Measurements from ENCODE around the gene CSNK2B.
"Not testable (repeated sequence)": the region's sequence is repeated elsewhere in the genome, so short reads cannot be mapped to it uniquely, and the experiment has no call there.

Gene CSNK2B

DNA sequence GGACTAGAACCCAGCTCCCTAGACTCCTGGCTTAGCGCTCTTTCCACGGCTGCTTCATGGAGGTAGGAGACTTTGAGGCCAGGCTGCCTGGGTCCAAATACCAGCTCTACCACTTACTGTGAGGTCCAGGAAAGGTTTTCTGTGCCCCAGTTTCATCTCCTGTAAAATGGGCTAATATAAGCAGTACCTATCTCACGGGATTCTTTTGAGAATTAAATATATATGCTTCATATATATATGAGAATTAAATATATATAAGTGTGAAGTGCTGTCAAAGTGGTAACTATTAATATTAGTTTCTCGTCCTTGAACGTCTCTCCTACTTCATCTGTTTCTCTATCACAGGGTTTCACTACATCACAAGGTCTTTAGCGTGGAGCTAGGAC, 25.2 kb downstream of the CSNK2B start:
- no peak for DNase-seq

DNA sequence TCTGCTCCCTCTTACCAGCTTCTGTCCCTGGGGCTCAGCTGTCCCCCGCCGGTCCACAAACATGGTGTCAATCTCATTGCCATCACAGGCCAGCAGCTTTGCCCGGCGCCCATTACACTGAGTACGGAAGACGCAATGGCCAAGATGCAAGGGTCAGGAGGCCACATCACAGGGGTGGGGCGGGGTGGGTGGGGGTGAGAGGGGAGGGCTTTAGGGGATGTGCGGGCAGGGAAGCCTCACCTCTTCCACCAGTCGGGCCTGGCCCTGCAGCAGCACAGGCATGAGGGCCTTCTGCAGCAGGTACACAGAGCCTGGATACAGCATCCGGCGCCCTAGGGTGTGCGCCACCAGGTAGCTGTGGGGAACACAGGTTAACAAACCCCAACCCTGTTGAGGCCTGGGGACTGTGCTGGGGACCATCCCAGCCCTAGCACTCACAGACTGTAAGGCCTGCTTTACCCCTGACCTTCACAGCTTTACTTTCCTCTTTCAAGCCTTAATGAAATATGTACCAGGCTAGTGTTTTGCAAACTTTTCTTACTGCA, 25.8 kb downstream of the CSNK2B start:
- DNase-seq: no peak

DNA sequence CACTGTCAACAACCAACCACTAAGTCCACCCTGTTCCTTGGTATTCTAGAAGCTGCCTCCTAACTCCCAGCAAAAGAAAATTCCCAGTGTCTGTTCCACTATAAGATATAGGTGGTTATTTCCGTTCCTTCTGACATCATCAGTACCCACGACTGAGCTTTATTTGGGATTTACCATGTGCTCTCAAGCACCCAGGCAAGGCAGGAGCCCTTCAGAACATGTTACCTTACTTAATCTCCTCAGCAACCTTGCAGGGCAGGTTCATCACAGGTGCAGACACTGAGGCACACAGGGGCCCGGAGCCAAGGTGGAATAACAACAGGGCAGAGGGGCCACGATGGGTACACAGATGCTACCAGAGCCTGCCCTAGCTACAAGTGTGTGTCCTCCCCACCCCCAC, 26.5 kb downstream of the CSNK2B start:
- no peak for DNase-seq

DNA sequence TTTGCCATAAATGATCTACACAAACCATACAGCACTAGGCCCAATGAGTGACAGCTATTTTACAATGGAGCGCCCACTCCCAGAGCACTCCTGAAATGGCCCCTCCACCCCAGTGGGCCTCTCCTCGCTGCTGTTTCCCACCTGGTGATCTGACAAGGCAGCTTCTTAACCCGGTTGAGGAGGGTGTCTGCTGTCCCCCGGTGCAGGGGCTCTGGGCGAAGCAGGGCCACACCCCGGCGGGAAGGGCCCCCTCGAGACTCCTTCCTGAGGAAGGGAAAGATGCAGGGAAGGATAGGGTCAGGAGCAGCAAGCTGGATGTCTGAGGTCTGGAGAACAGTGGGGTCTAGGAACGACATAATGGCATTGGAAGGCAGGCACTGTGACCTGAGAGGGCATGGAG, 27.0 kb downstream of the CSNK2B start:
- DNase-seq: no peak

DNA sequence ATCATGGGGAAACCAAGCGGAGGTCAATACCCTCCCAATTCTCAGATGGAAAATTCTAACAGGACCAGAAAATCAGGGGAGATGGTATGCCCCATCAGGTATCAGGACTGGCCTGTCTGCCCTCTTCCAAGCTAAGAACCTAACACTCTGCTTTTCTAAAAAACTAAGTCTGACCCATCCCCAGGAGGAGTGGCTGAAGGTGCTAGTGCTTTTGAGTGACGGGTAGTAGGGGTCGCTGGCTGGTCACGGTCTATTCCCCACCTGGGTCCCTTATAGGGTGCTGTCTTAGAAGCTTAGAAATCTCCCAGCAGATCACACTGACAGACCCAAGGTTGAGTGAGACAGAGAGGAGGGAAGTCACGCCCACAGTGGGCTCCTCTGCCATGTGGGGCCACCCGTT, 27.7 kb downstream of the CSNK2B start:
- no peak for DNase-seq

DNA sequence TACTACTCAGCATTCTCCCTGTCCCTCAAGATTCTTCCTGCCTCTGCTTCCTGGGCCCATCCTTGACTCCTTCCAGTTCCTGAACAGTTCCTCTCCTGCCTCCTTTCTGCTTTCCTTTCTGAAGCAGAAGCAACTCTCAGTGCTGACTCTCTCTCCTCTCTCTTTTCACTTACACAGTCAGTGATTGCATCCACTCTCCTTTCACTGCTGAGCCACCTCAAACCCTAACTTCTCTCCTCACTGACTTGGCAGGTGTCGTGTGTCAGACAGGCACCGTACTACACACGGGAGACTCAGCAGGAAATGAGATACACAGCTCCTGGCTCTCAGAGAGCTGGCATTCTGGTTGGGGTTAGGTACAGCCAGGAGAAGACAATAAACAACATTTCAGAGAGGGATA, 31.7 kb downstream of the CSNK2B start:
- DNase-seq: no peak

DNA sequence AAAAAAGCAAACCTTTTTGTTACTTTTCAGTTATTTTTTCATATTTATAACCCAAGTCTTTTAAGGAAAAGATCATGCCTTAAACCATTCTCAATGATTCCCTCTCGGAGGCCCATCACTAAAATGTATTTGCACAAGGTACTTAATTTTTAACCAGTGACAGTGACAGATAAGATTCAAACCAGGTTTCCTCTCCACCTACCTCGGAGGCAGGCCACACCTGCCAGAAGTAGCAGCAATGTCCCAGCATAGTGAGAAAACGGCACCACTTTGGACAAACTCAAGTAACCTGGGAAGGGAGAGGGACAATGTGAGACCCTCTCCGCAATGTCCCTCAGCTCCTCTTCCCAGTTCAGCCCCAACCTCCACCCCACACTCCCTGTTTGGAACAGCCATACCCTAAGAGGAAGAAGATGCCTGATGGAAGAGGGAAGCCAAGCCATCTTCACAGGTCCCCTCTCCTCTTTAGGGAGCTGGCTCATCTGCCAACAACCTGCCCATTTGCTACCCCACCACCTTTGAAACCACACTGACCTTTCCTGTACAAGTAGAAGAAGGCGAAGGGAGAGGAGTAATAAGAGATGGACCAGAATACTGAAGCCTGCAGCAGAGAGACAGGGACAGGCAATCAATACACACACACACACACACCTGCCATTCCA, 35.0 kb downstream of the CSNK2B start:
- DNase-seq: no peak

DNA sequence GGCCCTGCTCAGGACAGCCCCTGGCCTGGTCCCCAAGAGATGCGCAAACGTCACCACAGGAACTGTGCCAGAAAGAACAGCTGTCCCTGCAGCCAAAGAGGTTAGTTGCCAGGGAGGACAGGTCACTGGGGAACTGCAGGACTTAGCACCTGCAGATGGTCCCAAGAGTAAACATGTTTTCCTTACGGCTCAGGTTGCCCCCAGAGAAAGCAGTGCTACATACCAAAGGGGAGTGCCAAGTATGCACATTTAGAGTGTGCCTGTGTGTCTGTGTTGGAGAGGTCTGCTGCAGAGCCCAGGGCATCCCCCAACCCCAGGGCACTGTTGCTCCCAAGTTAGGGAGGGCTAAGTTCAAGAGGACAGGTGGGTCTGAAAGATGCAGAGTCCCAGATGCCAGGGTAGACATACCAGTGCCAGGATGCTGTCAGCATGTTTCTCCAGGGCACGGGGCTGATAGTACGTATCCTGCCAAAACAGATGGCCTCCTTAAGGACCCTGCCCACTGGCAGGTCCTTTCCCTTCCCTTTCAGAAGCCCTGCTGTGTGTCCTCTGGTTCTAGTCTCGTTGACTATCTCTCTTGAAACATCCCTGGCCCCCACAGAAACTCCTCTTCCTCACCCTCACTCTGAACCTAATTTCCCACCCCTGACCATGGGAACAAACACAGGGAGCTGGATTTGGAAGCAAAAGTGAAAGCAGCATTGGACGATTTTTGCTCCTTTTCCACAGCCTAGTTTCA, 36.0 kb downstream of the CSNK2B start:
- peak; percentile 12 for DNase-seq

DNA sequence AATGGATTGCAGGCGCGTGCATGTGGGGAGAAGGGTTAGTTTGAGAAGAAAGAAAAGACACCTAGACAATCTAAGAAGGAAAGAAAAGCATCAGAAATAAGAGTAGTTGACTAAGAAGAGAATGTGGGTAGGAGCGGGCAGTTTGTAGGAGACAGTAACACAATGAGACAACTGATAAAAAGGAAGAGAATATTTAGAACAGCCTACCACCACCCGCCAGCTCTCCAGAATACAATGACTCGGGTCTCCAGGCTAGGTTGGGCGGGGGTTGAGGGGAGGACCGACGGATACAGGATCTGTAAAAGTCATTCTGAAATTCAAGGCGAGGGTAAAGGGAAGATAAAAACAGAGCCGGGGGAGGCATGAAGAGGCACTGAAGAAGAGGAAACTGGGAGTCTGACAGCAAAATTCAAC, 36.5 kb downstream of the CSNK2B start:
- DNase-seq: no peak

DNA sequence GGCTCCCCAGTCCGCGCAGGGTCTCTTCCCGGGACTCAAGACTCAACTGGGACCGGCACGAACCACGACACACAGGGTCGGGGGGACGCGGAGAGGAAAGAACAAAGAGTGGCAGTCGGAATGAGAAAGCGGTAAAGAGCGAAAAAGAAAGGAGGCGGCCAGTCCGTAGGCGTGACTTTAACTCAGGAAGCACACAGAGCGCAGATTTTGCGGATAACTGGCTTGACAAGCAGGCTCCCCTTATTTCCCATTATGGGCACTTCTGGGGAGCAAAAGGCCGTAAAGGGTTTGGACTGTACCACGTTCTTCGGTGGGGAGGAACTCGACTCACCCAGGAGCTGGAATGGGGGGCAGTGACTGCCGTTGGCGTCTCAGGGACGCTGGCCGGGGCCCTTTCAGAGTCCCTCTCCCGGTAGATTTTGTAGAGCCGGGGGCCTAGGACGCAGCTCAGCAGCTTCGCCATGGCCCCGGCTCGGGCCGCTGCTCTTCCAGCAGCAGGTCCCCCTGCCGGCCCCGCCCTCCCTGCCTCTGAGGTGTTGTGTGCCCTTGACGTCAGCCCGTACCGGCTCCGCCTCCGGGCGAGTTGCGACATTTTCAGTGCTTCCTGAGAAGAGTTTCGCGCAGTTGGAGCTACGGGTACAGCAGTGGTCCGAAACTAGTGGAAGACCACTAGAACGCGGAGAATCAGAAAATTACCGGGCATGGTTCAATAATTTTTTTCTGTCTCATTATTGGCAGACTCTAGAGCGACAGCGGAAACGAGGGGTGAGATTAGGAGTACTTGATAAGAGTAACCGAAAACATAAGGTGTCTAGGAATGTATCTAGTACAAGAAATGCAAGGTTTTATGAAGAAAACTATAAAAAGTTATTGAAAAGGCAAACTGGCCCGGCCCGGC, 37.2 kb downstream of the CSNK2B start, which contains the start of gene ABHD16A:
Gene ABHD16A (minus strand): TSS at position 506 of the 898 bp plus-strand sequence. CDS start 43 bp downstream, at position 463.
- peak; percentile 88 for DNase-seq

DNA sequence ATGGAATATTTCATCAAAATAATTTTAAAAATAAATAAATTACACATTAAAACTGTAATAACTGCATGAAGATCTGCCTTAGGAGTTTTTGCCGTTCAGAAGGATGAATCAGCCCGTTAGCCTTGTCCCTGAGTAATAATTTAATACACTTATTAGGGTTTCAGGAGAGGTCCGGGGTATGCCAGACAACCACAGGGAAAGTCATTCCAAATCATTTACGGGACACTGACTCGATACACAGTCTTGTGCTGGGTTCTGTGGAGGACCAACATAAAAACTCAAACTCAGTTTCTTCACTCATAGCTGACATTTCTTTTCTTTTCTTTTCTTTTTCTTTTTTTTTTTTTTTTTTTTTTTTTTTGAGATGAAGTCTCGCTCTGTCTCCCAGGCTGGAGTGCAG, 40.1 kb downstream of the CSNK2B start:
- no peak for DNase-seq

DNA sequence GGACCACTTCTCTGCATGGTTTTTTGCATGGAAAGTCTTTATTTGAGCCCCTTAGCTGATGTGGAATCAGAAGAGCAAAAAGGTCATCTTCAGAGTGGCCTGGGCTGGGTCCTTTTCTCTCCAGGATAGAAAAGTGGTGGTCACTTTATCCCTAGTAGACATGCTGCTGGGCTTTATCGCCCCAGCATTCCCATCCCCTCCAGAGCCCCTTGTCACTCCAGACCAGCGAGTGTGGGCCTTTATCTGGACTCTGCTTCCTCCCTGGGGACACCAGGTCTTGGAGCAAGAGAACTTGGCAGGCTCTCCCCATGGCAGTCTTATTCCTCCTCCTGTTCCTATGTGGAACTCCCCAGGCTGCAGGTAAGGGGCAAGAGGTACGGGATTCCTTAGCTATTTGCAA, 40.7 kb downstream of the CSNK2B start, which contains the start of gene LY6G6F:
Gene LY6G6F (plus strand): TSS at position 268 of the 400 bp plus-strand sequence. CDS start 41 bp downstream, at position 309.
- DNase-seq: no peak

DNA sequence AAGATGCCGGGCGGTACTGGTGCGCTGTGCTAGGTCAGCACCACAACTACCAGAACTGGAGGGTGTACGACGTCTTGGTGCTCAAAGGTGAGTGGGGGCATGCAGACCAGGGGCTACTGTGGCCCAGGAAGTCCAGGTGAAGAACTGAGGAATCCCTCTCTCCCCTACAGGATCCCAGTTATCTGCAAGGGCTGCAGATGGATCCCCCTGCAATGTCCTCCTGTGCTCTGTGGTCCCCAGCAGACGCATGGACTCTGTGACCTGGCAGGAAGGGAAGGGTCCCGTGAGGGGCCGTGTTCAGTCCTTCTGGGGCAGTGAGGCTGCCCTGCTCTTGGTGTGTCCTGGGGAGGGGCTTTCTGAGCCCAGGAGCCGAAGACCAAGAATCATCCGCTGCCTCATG, 41.8 kb downstream of the CSNK2B start:
- no peak for DNase-seq

DNA sequence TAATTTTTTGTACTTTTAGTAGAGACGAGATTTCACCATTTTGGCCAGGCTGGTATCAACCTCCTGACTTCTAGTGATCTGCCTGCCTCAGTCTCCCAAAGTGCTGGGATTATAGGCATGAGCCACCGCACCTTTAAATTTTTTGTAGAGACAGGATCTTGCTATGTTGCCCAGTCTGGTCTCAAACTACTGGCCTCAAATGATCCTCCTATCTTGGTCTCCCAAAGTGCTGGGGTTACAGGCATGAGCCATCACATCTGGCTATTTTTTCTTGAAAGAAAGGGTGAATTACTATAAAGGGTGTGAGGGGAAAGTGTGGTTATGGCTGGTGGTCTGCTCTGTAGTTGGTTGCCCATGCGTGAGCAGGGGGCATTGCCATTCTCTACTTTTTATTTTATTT, 42.3 kb downstream of the CSNK2B start:
- DNase-seq: no peak

DNA sequence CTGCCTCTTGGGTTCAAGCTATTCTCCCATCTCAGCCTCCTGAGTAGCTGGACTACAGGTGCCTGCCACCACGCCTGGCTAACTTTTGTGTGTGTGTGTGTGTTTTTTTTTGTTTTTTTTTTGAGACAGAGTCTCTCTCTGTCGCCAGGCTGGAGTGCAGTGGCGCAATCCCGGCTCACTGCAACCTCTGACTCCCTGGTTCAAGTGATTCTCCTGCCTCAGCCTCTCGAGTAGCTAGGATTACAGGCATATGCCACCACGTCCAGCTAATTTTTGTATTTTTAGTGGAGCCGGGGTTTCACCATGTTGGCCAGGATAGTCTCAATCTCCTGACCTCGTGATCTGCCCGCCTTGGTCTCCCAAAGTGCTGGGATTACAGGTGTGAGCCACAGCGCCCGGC, 43.3 kb downstream of the CSNK2B start:
- not testable (repeated sequence) for DNase-seq

DNA sequence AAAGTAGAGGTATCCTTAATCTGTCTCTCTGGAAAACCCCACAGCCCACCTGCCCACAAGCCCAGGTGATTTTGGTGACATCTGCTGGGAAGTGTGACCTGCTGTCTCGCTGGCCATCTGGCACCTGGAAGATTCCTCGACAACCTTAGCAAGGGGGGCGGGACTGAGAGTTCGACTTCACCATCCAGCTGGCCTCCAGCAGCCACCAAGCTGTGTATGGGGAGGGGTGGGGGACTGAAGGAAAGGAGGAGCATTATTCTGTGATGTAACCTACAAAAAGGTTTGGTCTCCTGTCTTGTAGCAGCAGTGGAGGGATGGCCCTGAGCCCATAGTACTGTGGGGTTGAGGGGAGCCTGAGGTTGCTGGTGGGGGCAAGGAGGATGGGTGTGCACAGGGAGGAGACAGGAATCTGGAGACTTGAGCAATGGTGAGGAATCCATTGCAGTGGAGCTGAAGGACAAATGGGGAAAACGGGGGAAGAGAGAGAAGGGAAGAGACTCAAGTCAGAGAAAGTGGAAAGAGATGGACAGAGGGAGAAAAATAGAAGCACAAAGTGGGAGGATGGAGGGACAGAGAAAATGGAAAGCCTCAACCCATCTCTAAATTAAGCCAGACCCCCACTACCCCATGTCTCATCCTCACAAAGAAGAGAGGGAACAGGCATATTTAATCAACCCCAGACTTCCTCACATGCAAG, 44.8 kb downstream of the CSNK2B start:
- no peak for DNase-seq

DNA sequence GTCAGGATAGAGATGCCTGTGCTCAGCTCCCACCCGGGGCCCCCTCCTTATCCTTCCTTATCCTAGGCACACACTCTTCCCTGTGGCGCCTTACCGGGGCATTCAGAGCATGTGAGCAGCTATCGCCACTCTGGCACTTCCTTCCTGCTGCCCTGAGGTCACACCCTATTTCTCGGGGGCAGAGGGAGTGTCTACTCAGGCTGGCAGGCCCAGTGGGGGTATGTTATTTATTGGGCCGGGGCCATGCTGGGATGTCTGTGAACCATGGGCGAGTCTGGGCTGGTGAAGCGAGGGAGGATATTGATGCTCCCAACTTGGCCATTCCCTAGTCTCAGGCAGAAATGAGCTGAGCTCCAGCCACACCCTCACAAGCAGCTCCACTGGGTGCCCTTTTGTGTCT, 45.4 kb downstream of the CSNK2B start:
- DNase-seq: no peak

DNA sequence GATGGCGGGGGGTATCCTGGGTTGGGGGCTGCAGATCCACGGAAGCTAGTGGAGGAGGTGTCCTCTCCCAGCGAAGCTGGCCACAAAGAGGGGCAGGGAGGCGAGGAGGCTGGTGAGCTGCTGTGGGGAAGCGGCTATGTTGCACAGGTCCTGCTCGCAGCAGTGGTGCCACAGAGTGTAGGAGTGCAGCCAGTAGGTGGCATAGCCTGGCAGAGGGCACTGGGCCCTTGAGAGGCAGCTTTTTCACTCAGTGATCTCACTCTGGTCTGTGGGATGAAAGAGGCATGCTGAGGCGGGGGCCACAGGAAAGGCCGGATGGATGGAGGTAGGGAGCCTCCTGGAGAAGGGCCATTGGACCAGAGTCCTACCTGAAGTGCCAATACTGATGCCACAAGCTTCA, 46.4 kb downstream of the CSNK2B start:
- no peak for DNase-seq

DNA sequence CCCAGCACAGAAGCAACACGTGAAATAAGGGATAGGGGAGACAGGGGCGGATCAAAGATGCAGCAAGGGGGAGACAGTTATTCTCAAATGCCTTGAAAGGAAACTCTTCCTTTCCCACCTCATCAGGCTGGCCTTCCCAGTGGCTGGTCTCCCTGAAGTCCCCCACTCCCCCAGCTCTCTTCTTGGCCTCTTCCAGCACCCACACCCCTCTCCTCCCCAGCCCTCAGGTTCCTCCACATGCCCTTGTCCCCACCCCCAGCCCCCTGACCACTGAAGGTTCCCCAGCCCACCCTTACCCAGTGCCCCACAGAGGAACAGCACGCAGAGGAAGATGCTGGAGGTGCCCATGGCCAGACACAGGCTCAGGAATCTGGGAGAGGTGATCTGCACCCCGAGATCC, 47.6 kb downstream of the CSNK2B start:
- DNase-seq: no peak

DNA sequence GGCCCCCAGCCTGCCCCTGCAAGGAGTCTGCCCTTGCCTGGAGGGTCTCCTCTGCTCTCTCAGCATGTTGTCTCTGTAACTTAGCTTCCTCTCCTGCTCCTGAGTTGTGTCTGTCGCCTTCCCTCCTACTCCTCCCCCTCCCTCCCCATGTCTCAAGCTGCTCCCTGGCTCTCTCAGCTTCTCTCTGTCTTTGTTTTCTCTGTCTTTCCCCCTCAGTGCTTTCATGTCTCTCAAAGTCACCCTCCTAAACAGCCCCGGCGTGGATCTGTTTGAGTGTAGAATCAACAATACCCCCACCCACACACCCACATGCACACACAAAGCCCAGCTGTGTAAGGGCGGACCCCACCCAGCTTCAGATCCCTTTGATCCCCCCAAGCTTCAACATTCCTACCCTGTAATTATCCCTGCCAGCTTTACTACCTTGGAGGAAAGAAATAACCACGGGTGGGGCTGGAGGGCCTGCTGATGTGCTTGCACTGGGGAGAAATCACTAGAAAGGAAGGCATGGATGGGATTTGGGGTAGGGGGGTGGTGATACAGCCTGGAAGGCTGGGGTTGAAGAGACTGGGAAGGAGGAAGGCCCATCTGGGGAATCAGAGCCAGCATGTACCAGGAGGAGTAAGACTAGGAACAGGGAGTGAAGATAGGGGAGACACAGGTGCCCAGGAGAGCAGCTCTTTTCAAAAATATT, 48.3 kb downstream of the CSNK2B start:
- no peak for DNase-seq

DNA sequence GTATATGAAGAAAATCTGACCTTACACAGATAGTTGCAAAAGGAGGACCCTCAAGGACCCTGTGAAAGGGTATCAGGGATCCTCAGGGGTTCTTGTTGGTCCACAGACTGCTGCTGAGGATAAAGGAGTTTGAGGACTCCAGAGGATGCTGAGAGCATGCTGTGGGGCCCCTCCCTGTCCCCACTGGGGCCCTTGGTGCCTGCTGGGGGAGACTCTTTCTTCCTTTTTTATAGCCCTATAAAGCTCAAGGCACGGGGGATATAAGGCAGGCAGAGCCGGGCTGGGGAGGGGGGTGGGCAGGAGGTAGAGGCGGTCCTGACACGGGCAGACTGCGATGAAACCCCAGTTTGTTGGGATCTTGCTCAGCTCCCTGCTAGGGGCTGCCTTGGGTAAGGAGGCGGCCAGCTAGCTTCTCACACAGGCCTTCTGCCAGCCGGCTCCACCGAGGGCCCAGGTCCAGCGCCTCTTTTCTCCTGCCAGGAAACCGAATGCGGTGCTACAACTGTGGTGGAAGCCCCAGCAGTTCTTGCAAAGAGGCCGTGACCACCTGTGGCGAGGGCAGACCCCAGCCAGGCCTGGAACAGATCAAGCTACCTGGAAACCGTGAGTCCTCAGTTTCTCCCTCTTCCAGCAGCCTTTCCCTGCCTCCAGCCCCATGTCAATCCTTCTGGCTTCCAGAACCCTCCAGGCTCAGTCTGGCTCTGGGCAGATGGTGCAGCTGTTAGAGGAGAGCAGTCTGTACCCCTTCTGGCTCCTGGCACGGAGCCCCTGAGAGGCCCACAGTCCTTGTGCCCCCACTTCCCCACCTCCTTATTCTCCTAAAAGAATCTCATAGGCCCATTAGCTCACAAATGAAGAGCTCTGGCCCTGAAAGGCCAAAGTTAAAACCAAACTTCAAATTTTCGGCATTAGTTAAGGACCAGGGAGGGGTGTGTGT, 49.4 kb downstream of the CSNK2B start, which contains the start of gene LY6G6D:
Gene LY6G6D (plus strand): TSS at position 327 of the 937 bp plus-strand sequence. CDS start 8 bp downstream, at position 335.
- DNase-seq: no peak
